ENCODE data around the gene PTX4. TPM values are rescaled to one million over a fixed set of nuclear protein-coding genes. Genes with fewer than 3 reads are reported as not detected.
A peak's percentile ranks its signal among the peaks of the same experiment; 100 is the strongest.

PTX4 gene
- total and polyA plus RNA-seq, 9 of the 15 experiments (the other 6 are each of a cell fraction or from before 2014, with no cell fraction given): 0.11 TPM; not detected in 8

GRCh38 chr16:1474082-1474795, 14.5 kb downstream of the PTX4 start (continued):
- TF ChIP-seq E2F6 (IDR thresholded peaks at IDR 0.05; ENCODE audit: borderline replicate concordance in 1 of 2, extremely low read depth in 1 of 2, insufficient read depth in 1 of 2, insufficient read length in 1 of 2, low read depth in 1 of 2, low read length in 1 of 2, poor library complexity in 1 of 2, severe bottlenecking in 1 of 2) (peak in 1 of 2 experiments; percentile 41), ZNF12 (CRISPR knock-in tag; IDR thresholded peaks at IDR 0.05) (no peak), CEBPB (tag; IDR thresholded peaks at IDR 0.05) (no peak), ZNF668 (CRISPR knock-in tag; IDR thresholded peaks at IDR 0.05) (no peak), STAT5A (IDR thresholded peaks at IDR 0.05; ENCODE audit: borderline replicate concordance, low read length) (no peak), TARDBP (IDR thresholded peaks at IDR 0.05) (no peak), RAD51 (IDR thresholded peaks at IDR 0.05; ENCODE audit: borderline replicate concordance, low read depth) (no peak), NELFE (IDR thresholded peaks at IDR 0.05; ENCODE audit: insufficient read depth, insufficient read length) (no peak), SMARCA4 (IDR thresholded peaks at IDR 0.05) (no peak), TEAD4 (IDR thresholded peaks at IDR 0.05; ENCODE audit: low read length) (peak; percentile 25; the same call in 1 of the 2 replicates), TEAD4 (CRISPR knock-in tag; IDR thresholded peaks at IDR 0.05; ENCODE audit: borderline replicate concordance) (no peak), HMBOX1 (IDR thresholded peaks at IDR 0.05) (no peak), NFE2 (IDR thresholded peaks at IDR 0.05; ENCODE audit: low read depth) (peak; percentile 45; the same call in 1 of the 2 replicates), NFE2L1 (tag; IDR thresholded peaks at IDR 0.05; ENCODE audit: borderline replicate concordance, low read depth) (no peak), ZBTB8A (IDR thresholded peaks at IDR 0.05; ENCODE audit: partially characterized antibody) (no peak), ATF3 (IDR thresholded peaks at IDR 0.05) (no peak), ATF3 (CRISPR knock-in tag; conservative IDR thresholded peaks at IDR 0.05) (no peak), KDM1A (IDR thresholded peaks at IDR 0.05) (no peak), MAX (CRISPR knock-in tag; IDR thresholded peaks at IDR 0.05) (no peak), POLR2H (tag; IDR thresholded peaks at IDR 0.05; ENCODE audit: low read depth) (no peak), GATA2 (CRISPR knock-in tag; IDR thresholded peaks at IDR 0.05) (no peak), EGR1 (conservative IDR thresholded peaks at IDR 0.05) (no peak), ZBTB12 (CRISPR knock-in tag; IDR thresholded peaks at IDR 0.05) (no peak), HLTF (IDR thresholded peaks at IDR 0.05) (no peak), SMARCA5 (IDR thresholded peaks at IDR 0.05) (no peak), HDAC1 (IDR thresholded peaks at IDR 0.05) (peak in 1 of 2 experiments; percentile 41; a peak in 1 of 4 replicates), HNRNPH1 (optimal IDR thresholded peaks at IDR 0.05; ENCODE audit: low read depth, low read length) (no peak)
